GDM1 (cell line): ENCODE data around the gene PSMB1.
"Not testable (repeated sequence)": the region's sequence is repeated elsewhere in the genome, so short reads cannot be mapped to it uniquely, and the experiment has no call there.

Experiments
- DNase-seq: peaks from one replicate; lab custom pipeline; 2025; lab: John Stamatoyannopoulos, UW

Gene PSMB1

DNA sequence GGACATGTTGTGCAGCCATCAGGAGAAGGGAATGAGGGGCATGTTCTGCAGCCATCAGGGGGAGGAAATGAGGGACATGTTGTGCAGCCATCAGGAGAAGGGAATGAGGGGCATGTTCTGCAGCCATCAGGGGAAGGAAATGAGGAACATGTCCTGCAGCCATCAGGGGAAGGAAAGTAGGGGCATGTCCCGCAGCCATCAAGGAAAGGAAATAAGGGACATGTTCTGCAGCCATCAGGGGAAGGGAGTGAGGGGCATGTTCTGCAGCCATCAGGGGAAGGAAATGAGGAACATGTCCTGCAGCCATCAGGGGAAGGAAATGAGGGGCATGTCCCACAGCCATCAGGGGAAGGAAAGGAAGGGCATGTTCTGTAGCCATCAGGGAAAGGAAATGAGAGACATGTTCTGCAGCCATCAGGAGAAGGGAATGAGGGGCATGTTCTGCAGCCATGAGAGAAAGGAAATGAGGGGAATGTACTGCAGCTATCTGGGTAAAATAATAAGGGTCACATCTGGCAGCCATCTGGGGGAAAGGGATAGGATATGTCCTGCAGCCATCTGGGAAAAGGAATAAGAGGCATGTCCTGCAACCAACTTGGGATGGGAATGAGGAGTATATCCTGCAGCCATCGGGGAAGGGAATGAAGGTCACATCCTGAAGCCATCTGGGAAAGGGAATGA, 50.2 kb downstream of the PSMB1 start:
- DNase-seq, result not testable (repeated sequence)

GRCh38 chr6:170502268-170502667, 50.8 kb downstream of the PSMB1 start:
- DNase-seq, result not testable (repeated sequence)

DNA sequence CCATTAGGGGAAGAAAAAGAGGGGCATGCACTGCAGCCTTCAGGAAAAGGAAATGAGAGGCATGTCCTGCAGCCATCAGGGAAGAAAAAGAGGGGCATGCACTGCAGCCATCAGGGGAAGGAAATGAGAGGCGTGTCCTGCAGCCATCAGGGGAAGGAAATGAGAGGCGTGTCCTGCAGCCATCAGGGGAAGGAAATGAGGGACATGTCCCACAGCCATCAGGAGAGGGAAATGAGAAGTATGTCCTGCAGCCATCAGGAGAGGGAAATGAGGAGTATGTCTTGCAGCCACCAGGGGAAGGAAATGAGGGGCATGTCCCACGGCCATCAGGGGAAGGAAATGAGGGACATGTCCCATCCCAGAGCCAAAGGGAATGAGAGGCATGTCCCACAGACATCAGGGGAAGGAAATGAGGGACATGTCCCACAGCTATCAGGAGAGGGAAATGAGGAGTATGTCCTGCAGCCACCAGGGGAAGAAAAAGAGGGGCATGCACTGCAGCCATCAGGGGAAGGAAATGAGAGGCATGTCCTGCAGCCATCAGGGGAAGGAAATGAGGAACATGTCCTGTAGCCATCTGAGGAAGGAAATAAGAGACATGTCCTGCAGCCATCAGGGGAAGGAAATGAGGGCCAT, 52.0 kb downstream of the PSMB1 start:
- no peak for DNase-seq

GRCh38 chr6:170497841-170498301, 55.2 kb downstream of the PSMB1 start:
- no peak for DNase-seq

GRCh38 chr6:170493354-170493753, 59.8 kb downstream of the PSMB1 start:
- DNase-seq, result no peak

- DNase-seq, result no peak
Observed at GRCh38 chr6:170490259-170490658, 62.8 kb downstream of the PSMB1 start.

DNA sequence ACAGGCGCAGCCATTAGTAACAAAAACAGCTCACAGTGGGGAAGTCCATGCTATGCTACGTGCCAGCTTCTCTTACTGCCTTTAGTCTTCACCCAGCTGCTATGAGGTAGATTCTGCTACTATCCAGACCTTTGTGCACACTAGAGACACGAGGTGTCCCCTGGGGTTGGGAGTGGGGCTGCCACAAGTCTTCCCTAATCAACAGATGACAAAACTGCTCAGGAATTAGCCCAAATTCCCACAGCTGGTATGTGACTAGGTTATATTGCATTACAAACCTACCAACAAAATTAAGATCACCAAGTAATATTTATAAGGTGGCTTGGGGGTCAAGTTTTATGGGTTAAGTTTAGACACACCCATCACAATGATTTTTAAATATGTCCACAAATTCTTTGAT, 63.3 kb downstream of the PSMB1 start:
- no peak for DNase-seq

DNA sequence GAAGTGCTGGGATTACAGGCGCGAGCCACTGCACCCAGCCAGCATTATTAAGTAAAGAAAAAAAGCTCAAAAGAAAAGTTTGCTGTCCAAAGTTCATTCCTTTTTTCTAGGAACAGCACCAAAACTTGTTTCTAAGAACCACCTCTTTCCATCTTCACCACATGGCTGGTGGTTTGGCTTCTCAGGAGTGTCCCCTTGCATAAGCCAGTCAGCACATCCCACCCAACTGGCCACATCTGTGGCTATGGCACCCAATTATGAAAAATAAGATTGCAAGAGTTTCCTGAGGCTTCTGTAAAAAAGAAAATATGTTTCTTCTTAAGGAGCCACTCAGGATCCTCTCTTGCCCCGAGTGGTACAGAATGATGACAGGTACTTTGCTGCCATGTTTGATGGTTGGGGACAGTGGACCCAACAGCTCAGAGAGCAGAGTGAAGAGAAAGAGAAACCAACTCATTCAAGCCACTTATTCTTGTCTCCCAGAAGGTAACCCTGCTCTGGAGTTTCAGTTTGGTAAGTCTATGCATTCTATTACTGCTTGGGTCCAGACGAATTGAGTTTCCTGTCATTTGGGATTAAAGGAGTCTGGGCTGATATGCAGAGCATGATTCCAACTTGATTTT, 65.3 kb downstream of the PSMB1 start:
- no peak for DNase-seq

- no peak for DNase-seq
Observed at GRCh38 chr6:170485159-170485558, 67.9 kb downstream of the PSMB1 start.
